AG08395 (cell line): ENCODE measurements around the gene CHN2.
A peak's percentile ranks its signal among the peaks of the same experiment; 100 is the strongest.
"Not testable (repeated sequence)": the region's sequence is repeated elsewhere in the genome, so short reads cannot be mapped to it uniquely, and the experiment has no call there.

ENCODE experiments used
- DNase-seq: peaks from one replicate; pipeline ENCODE4 v3.0.0; 2012; ENCODE audit warnings: mixed read lengths, low spot score

The CHN2 gene

DNA sequence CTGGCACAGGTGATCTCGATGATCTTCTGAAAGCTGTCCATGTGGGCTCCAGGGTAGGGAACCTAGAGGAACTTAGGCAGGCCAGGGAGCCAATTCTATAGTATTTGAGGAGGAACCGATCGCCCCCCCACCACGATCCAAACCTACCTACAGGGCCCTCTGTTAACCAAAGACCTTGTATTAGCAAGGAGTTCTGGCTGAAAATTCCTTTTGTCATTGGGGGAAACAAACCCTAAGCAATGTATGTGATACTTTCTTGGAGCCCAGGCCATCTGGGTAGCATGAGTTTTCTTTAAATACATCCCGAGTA is 62.1 kb downstream of the CHN2 start:
- DNase-seq: no peak

DNA sequence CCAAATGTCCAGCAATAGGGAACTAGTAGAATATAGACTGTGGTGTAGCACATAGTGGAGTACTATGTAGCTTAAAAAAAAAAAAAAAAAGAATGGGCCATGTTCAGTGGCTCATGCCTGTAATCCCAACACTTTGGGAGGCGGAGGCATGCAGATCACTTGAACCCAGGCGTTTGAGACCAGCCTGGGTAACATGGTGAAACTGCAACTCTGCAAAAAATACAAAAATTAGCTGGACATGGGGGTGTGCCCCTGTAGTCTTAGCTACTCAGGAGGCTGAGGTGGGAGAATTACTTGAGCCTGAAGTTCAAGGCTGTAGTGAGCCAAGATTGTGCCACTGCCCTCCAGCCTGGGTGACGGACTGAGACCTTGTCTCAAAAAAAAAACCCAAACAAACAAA is 64.4 kb downstream of the CHN2 start:
- no peak for DNase-seq

DNA sequence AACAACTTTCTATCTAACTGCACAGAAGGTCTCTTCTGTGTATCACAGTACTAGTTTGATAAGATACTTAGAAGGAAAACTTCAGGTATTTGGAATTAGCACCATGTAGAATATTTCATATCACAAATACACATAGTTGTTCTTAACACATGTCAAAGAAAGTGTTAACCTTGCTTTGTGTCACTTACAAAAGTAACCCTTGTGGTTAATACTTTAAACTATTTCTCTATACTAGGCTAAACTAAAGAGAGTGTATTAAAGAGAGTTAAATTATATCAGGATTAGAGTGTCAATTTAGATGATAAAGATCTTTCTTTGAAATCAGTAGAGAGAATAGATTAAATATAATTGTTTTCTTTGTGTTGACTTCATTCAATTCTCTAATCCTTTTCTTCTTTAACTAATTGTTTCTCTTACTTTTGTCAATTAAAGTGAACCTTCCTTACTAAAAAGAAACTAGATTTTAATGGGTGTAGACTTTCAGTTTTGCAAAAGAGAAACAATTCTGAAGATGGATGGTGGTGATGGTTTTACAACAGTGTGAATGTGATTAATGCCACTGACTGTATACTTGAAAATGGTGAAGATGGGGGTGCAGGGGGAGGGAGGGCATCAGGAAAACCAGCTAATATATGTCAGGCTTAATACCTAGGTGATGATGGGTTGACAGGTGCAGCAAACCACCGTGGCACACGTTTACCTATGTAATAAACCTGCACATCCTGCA is 67.8 kb downstream of the CHN2 start:
- DNase-seq: no peak

DNA sequence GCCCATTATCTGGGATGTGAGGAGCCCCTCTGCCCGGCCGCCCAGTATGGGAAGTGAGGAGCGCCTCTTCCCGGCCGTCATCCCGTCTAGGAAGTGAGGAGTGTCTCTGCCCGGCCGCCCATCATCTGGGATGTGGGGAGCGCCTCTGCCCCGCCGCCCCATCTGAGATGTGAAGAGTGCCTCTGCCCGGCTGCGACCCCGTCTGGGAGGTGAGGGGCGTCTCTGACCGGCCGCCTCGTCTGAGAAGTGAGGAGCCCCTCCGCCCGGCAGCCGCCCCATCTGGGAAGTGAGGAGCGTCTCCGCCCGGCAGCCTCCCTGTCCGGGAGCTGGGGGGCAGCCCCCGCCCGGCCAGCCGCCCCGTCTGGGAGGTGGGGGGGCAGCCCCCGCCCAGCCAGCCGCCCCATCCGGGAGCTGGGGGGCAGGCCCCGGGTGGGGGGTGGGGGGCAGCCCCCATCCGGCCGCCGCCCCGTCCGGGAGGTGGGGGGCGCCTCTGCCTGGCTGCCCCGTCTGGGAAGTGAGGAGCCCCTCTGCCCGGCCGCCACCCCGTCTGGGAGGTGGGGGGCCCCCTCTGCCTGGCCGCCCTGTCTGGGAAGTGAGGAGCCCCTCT is 69.1 kb downstream of the CHN2 start:
- not testable (repeated sequence) for DNase-seq

DNA sequence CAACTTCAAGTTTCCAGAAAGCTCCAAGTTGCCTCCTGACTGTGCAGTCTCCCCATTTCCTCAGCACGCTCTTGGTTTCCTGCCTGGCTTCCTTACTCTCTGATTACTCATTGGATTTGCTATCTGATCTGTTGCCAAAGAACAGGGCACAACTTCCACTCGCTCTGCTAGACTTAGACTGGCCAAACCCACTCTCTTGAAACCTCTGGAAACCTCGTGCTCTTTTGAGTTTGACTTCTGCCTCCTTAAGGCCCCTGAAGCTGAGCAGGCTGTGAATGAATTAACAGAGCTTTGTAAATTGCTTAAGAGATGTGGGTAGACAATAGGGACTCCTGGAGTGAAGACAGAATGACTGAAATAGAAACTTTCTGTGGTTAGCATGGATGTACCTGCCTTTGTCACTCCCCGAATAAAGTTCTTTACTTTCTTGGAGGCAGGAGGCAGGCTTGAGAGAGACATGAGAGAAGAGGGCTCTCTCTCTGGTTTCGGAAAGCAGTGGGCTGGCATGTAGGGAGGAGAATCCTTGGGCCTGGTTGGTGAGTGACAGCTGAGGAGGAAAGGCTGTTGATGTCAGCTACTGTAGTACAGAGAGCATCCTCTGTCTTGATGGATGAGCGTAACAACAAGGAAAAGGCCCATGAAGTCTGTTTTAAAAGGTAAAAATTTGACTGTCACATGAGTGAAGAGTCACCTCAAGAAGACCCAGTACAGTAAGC is 70.8 kb downstream of the CHN2 start:
- DNase-seq: peak; percentile 43

DNA sequence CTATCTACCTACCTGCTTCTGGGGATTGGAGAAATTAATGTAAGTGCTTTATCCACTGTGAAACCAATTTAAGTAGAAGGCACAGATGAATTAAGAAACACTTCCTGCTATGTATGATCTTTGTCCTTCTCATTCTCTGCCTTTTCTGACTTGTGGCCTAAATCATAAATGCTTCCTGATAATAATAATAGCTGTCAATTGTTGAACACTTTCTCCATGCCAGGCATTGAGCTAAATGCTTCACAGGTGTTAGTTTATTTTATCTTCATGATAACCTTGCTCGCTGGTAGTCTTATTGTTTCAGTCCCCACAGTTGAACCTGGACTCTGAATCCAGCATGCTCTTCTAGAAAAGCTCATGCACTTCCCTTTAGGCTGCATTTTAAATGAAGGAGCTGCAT is 75.4 kb downstream of the CHN2 start:
- no peak for DNase-seq

DNA sequence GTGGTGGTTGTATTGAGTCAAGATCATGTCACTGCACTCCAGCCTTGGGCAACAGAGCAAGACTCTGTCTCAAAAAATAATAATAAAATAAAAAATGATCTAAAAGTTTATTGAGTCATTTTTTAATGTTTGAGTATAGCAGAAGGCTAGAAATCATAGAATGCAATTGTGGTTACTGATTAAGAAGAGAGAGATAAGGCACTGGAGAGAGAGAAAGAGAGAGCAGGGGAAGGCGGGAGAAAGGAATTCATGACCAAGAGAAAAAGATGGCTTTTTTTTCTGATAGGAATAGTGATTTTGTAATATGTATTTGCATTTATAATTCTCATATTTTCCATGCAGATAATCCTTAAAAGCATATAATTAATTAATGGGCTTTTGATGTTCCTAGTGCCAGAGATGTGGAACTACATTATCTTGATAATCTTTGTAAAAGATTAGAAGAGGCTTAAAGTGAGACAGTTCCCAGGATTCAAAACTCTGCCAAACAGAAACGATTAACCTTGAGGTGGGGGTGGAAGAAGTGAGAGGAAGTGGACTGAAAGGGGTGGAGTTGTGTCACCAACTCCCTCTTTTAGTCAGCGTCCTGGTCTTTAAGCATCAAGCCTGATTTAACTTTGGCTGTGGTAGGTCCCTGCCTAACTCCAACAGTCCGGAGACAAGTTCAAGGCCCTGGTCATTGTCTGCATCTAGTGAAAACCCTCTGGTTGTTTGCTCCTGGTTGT is 76.2 kb downstream of the CHN2 start:
- no peak for DNase-seq

DNA sequence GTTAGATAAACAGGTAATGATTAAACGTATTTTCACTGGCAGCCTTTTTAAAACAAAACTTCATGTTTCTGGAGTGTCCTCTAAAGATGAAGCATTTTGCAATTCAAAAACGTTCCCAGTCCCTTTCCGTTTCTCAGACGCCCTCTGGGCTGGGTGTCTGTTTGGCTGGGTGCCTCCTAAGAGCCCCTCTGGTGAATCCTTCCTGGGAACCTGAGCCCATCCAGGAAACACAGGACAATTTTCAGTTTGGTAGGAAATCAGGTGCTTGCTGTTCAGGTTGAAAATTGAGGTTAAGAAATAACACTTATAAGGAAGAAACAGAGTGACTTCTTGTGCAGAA is 76.7 kb downstream of the CHN2 start:
- DNase-seq: no peak

DNA sequence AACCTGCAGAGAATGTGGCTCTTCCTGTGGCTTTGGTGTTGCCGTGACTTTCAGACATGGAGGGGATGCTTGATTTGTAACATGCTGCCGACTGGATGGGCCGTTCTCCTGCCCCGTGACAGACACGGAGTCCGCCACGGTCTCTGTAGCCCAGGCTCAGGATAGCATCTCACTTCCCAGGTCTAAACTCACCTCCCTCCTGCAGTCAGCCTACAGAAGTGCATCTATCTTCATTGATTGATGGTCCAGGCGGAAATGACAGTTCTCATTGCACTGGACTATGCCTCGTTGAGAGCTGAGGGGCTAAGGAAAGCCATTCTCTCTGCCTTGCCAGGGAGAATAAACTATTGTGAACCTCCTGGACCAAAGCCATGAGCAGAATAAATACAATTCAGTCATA is 77.5 kb downstream of the CHN2 start:
- no peak for DNase-seq

DNA sequence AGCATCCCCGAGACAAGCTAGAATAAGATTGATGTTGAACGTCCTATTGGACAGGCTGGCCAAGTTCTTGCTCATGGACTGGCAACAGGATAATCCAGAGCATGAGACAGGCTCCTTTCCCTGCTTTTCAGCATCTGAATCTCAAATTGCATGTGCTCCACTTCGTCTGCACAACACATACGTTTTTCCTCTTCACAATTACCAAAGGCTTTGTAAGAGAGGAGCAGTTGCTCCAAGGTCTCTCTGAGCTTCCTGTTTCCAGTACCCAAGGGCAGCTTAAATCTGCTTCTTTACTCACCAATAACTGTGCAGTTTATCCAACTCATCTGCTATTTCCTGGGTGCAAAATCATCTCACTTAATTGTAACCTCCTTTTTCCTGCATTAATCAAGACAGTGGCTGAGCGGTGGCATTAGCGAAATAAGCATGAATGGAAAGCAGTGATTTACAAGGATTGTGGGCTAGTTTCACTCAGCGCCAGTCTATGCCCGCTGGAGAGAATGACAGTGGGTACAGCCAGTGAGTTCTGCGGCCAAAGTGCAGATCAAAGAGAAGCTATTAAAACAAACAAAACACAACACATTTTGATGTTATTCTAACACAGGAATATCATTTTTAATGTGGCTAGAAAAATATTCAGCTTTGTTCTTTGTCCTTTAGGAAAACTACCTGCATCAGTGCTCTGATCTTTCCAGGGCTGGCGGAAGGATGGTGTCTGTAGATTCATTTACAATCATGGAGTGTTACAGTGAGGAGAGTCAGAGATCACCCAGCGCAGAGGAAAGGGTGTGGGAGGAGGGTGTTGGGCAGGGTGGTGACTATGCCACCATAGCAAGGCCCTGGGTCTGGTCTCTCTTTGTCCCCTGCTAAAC is 79.8 kb downstream of the CHN2 start:
- DNase-seq: peak; percentile 61

DNA sequence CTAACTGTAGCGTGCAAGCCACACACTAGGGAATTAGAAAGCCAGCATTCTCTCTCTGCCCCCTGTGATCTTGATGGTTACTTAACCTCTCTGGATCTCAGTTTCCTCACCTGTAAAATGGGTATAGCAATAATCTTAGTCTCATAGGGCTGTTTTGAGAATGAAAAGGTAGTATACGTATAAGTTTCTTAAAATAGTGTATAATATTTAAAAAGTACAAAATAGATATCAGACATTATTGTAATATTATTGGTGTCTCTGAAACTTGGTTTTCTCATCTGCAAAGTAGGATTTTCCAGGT is 80.4 kb downstream of the CHN2 start:
- DNase-seq: no peak

DNA sequence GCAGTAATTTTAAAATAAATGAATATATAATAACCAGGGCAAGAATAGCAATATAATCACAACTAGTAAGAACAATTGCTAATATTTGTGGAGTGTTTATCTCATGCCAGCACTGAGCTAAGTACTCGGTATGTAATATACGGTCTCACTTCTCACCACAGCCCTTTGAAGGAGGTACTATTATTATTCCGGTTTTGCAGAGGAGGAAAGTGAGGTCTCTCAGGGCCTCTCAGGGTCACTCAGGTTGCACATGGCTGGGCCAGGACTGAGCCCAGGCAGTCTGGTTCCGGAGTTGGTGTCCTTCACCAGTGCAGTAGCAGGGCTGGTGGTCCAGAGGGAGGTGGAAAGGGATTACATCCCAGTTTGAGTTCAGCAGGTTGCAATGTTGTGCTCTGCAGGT is 80.9 kb downstream of the CHN2 start:
- DNase-seq: no peak

DNA sequence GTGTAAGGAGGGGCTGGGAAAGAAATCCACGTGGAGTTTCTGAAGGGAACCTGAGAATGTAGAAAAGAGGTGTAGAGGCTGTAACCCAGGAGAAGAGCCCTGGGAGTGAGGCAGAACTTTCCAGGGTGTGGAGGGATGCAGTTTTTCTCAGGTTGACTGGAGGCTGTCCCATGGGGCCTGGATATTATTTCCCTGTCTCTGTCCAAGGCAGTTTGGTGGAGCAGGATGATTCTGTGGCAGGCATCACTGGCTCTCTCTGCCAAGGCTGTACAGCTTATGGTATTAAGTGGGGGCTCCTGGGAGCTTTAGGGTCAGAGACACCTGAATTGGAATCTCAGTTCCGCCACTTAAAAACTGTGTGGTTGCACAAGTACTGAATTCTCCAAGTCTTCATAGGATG is 81.6 kb downstream of the CHN2 start:
- no peak for DNase-seq

DNA sequence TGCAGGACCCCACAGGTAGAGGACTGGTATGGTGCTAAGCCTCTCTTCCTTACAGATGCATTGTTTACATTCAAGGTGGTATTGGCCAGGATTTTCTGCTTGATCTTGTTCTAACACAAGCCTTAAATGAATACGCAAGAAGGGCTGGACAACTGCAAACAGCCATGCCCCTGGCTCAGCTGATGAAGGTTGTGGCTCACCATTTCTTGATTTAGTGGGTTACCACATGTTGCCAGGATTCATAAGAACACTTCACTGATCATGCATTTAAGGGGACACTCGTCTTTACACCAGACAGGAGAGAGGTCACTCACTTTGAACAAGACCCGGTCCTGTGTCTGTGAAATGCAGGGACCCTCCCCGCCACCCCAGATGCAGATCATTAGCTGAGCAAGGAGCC is 82.2 kb downstream of the CHN2 start:
- no peak for DNase-seq

DNA sequence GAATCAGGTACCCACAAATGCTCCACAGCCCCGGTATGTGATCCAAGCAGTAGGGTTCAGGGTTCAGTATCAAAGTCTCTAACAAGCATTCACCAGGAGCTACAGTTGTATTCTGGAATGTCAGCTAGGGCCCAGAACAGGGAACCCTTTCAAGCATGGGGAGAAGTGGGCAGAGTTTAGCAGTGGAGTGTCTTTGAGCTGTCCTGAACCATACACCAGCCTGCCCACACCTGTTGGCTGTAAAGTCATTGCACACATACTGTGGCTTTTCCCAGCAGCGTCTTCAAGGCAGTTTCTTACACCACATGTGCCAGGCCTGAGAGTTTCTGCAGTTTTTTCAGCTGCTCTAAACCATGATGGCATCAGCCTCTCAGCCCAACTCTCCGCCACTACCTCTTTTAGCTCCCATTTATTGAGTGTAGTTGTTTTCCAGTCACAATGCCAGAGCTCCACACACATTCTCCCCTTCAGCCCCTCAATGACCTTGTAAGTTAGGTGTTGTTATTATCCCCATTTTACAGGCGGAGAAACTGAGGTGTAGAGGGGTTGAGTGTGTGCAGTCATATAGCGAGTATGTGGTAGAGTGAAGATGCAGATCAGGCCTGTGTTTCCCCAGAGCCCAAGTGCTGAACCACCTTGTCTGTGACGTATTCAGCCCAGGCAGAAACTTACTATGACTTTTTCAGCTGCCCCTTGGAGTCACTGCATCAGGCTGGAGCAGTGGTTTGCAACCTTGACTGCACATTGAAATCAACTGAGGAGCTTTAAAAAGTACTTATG is 83.1 kb downstream of the CHN2 start:
- no peak for DNase-seq

DNA sequence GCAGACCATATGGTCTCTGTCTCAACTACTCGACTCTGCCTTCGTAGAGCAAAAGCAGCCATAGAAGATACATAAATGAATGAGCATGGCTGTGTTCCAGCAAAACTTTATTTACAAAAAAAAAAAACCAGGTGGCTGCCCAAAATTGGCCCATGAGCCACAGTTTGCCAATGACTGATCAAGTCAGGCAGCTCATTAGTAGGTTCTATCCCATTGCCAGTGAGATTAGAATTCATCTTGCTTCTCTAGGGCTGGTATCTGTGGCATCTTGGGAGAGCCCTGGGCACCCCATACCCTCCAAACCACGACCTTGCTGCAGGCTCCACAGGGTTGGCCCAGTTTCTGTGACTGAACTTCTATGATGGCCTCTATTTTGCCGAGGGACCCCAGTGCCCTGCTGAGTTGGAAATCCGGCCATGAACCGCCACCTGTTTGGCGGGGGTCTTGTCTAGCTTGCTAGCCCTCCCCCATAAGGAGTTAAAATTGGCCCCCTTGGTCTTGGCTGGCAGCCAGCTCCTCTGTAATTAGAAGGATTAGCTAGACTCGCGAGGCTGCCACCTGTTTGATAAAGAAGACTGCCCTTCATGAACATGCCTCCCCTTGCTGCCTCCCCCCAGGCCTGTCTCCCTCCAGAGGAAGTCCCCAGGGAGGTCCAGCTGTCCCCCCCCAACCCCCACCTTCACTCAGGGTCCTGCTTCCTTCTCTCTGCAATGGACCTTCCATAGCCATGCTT is 83.9 kb downstream of the CHN2 start:
- no peak for DNase-seq

DNA sequence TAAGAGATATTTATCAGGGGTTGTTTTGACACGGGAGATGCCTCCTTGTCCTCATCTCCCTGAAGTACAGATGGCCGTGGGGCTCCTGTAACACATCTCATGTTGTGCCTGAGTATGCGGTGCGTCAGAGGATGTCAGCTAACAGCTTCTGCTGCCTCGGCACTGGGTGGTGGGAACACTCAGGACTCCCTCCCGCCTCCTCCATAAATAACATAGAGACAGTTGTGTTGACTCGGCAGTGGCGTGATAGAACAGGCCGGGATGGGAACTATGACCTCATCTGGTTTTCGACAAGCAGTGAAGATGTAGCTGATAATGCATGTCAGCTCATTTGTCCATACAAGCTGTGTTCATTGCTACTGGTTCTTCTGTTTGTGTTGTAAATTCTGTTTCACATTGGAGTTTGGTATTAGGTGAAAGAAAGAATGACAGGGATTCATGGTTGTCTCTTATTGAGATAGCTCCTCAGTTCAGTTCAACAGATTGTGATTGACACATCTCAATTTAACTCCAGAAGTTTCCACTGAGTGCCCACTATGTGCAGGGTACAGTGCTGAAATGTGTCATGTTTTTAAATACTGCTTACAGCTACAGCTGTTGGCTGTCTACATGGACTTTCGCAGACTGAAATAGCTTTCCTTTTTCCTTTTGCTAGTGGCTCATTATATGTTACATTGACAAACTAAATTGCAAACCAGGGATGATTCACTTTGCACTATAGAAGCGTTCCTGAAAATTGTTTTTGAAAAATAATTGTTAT is 87.4 kb downstream of the CHN2 start:
- peak; percentile 28 for DNase-seq

DNA sequence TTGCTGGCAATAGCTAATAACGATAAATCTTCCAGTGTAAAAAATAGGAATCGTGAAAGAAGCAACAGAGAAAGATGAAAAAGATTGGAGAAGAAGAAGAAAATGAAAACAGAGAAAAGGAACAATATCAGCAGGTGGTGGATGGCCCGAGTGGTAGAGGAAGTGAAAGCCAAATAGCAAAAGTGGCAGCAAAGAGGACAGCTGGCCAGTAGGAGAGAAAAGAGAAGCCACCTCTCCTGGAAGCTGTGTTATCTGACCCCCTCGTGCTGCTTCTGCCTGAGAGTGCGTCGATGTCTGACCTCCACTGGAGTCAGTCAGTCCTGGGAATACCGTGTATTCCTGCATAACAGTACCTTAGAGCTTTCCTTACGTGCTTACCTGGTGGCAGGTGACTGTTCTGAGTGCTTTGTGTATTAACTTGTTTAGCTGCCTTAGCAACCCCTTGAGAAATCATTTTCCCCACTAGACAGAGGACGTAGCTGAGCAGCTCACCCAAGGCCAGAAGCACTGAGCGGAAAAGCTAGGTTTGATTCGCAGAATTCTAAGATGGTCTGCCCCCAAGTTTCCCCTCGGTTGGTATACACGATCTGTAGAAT is 88.3 kb downstream of the CHN2 start:
- no peak for DNase-seq

DNA sequence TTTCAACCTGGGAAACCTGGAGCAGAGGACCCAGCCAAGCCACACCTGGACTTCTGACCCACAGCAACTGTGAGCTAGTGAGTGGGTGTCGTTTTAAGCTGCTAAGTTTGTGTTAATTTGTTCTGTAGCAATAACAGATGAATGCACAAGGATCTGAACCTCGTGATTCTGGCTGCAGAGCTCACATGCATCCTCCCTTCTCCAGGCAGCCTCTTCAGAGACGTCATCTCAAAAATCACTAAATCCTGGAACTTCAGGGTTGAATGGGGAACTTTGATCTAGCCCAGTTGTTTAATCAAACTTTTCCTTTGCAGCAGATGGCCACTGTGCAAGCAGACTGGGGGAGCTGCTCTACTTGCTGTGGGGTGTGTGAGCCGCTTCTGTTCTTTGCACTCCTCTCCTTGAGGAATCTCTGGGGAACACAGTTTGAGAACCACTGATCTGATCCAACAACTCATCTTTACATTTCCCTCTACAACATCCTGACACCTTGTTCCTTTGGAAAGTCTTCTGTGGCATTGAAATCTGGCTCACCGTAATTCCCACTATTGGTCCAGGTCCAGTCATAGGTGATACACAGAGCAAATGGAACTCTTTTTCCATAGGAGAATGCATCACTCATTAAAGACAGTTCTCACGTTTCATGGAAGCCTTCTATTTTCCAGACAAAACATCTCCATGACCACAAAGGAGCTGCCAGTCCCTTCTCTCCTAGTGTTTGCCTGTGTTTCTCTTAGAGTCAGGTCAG is 90.3 kb downstream of the CHN2 start:
- DNase-seq: no peak
